K562 (cell line): ENCODE data around the gene BRMS1. TPM values are rescaled to one million over a fixed set of nuclear protein-coding genes. Genes with fewer than 3 reads are reported as not detected.

Source experiments
- AFF1 ChIP-seq, 2 experiments: fragments of 450-650 bp; IDR thresholded peaks; 2 replicates each; pipeline ENCODE4 v1.6.1; 2018; ENCODE audit warnings: mild to moderate bottlenecking in 2 of 2, low read depth in 1 of 2; ENCODE audit not compliant: partially characterized antibody in 2 of 2
- ARID1B ChIP-seq: fragments of 450-650 bp; IDR thresholded peaks from 2 replicates; pipeline ENCODE4 v1.6.1; 2016; ENCODE audit warnings: antibody characterized with exemption, mild to moderate bottlenecking, inconsistent platforms
- BCL6 ChIP-seq: fragments of 250-450 bp; sonication (Bioruptor Pico); IDR thresholded peaks from 2 replicates; pipeline ENCODE4 v1.4.0; 2020
- ELF1 ChIP-seq: fragments of 200-800 bp; sonication (Bioruptor generic); IDR thresholded peaks from 2 replicates; pipeline ENCODE4 v1.6.1; 2016; ENCODE audit warnings: missing genetic modification characterization, missing compliant biosample characterization
- ETS2 ChIP-seq: IDR thresholded peaks from 2 replicates; pipeline ENCODE4 v1.6.1; 2016; ENCODE audit warnings: borderline replicate concordance, missing genetic modification characterization, mild to moderate bottlenecking, moderate library complexity, missing compliant biosample characterization; ENCODE audit not compliant: poor library complexity, severe bottlenecking
- GABPA ChIP-seq: fragments of 200-800 bp; sonication (Bioruptor generic); conservative IDR thresholded peaks from 2 replicates; pipeline ENCODE4 v1.6.1; 2016; ENCODE audit warnings: low read depth, missing genetic modification characterization, missing compliant biosample characterization
- HEY1 ChIP-seq: fragments of 250-450 bp; sonication (Bioruptor Pico); IDR thresholded peaks from 2 replicates; pipeline ENCODE4 v1.5.0; 2020; ENCODE audit warnings: mild to moderate bottlenecking, moderate library complexity, borderline replicate concordance
- IRF1 ChIP-seq: sonication (generic); formaldehyde crosslinking; IDR thresholded peaks from 2 replicates; pipeline ENCODE4 v1.8.0; 2022; ENCODE audit warnings: missing genetic modification reagents, mild to moderate bottlenecking, borderline replicate concordance
- MAX ChIP-seq: sonication (generic); formaldehyde crosslinking; IDR thresholded peaks from 2 replicates; pipeline ENCODE4 v1.9.0; 2022; ENCODE audit warnings: mild to moderate bottlenecking, missing genetic modification reagents
- MEF2A ChIP-seq: IDR thresholded peaks from 2 replicates; pipeline ENCODE4 v1.6.1; 2011; ENCODE audit warnings: low read depth, mild to moderate bottlenecking, low read length, moderate library complexity; ENCODE audit not compliant: control insufficient read depth
- MTA3 ChIP-seq: fragments of 450-650 bp; formaldehyde crosslinking; IDR thresholded peaks from 2 replicates; pipeline ENCODE4 v1.6.1; 2017; ENCODE audit warnings: mild to moderate bottlenecking, borderline replicate concordance
- NFYB ChIP-seq: IDR thresholded peaks from 2 replicates; pipeline ENCODE4 v1.6.1; 2011; ENCODE audit warnings: mild to moderate bottlenecking, moderate library complexity; ENCODE audit not compliant: insufficient read length; ENCODE audit errors: extremely low read depth
- PCBP2 ChIP-seq: fragments of 200-400 bp; formaldehyde crosslinking; IDR thresholded peaks from 2 replicates; pipeline ENCODE4 v1.6.1; 2018; ENCODE audit warnings: low read length, low read depth, mild to moderate bottlenecking, moderate library complexity; ENCODE audit not compliant: poor library complexity, severe bottlenecking
- RBBP5 ChIP-seq: fragments of 200-600 bp; sonication (generic); IDR thresholded peaks from 2 replicates; pipeline ENCODE4 v1.6.1; 2012; ENCODE audit warnings: borderline replicate concordance, mild to moderate bottlenecking, low read length, control low read depth, inconsistent platforms; ENCODE audit not compliant: insufficient read depth, poor library complexity, severe bottlenecking
- SP2 ChIP-seq: IDR thresholded peaks from 2 replicates; pipeline ENCODE4 v1.6.1; 2011; ENCODE audit warnings: mild to moderate bottlenecking, low read depth, low read length, moderate library complexity; ENCODE audit not compliant: poor library complexity, severe bottlenecking; ENCODE audit errors: extremely low read depth
- STAG1 ChIP-seq: sonication (generic); formaldehyde crosslinking; IDR thresholded peaks from 2 replicates; pipeline ENCODE4 v1.5.0; 2020; ENCODE audit warnings: missing genetic modification reagents, borderline replicate concordance
- STAT5A ChIP-seq: IDR thresholded peaks from 2 replicates; pipeline ENCODE4 v1.6.1; 2012; ENCODE audit warnings: low read length, inconsistent platforms, borderline replicate concordance
- ZBTB7A ChIP-seq: IDR thresholded peaks from 2 replicates; pipeline ENCODE4 v1.6.1; 2011; ENCODE audit warnings: low read depth, mild to moderate bottlenecking, low read length, moderate library complexity, borderline replicate concordance; ENCODE audit not compliant: control insufficient read depth
- ZFPM2 ChIP-seq: fragments of 250-450 bp; sonication (Bioruptor Pico); IDR thresholded peaks from 2 replicates; pipeline ENCODE4 v1.5.1; 2022; ENCODE audit warnings: mild to moderate bottlenecking
- ZNF583 ChIP-seq: fragments of 250-450 bp; sonication (Bioruptor Pico); IDR thresholded peaks from 2 replicates; pipeline ENCODE4 v1.4.0; 2020
- ZNF589 ChIP-seq: fragments of 200-800 bp; sonication (Bioruptor generic); IDR thresholded peaks from 2 replicates; pipeline ENCODE4 v1.6.1; 2016; ENCODE audit warnings: low read depth, missing genetic modification characterization, missing compliant biosample characterization
- ZNF780A ChIP-seq: fragments of 250-450 bp; sonication (Bioruptor Pico); IDR thresholded peaks from 2 replicates; pipeline ENCODE4 v1.5.0; 2021; ENCODE audit warnings: mild to moderate bottlenecking
- polyA plus RNA-seq, 8 experiments: library from polyadenylated mRNA; depleted of rRNA in 4 of 8; stranded (reverse) in 5 of 8; unstranded in 3 of 8; fragments of >200 nt; fragmentation: Nextera tagmentation in 2 of 8; fragmentation: Illumina TruSeq in 1 of 8; extraction: Ambion mirVana in 2 of 8; extraction: Trizol in 1 of 8; gene quantifications; 2 replicates each; pipeline versions ENCODE4 v1.2.1 to v1.2.3, GENCODE V29; 2011 to 2014; ENCODE audit warnings: inconsistent platforms in 1 of 8, missing spikeins in 1 of 8
- total RNA-seq, 7 experiments: library from RNA; depleted of rRNA in 6 of 7; stranded (reverse); fragments of >200 nt in 6 of 7; fragmentation: Illumina TruSeq in 2 of 7; extraction: Trizol in 2 of 7; gene quantifications; 2 replicates each; pipeline versions ENCODE4 v1.2.1 to v1.2.3, GENCODE V29; 2011 to 2021; ENCODE audit warnings: low replicate concordance in 1 of 7

Gene BRMS1
- total and polyA plus RNA-seq, 9 of the 15 experiments (the other 6 are each of a cell fraction or from before 2014, with no cell fraction given) = 2.2 to 78.8 (median 33.4) TPM

- TF ChIP-seq SP2 (no peak), PCBP2 (no peak), GABPA (tag) (peak; percentile 55; the same call in 1 of the 2 replicates), MTA3 (peak; percentile 57; the same call in 1 of the 2 replicates), NFYB (peak; percentile 19), ZNF583 (no peak), ETS2 (tag) (no peak), IRF1 (CRISPR knock-in tag) (no peak), ZNF589 (no peak), AFF1 (IDR thresholded peaks at IDR 0.05; ENCODE audit: low read depth in 1 of 2, partially characterized antibody in 2 of 2) (peak in 1 of 2 experiments; percentile 74), BCL6 (no peak), ZFPM2 (CRISPR knock-in tag) (no peak), HEY1 (CRISPR knock-in tag) (no peak), ARID1B (no peak), MAX (CRISPR knock-in tag) (peak; percentile 77; the same call in 1 of the 2 replicates), MEF2A (no peak), ELF1 (tag) (peak; percentile 99), STAG1 (no peak), ZBTB7A (no peak), ZNF780A (CRISPR knock-in tag) (no peak), RBBP5 (peak; percentile 99), STAT5A (no peak)
These were observed at the start of gene BRMS1 (continued) for GRCh38 chr11:66344550-66345315.
